SK-N-MC (cell line): ENCODE measurements around the gene WFIKKN1.

Experiments used
- EZH2 ChIP-seq: fragments of 200-600 bp; sonication (generic); IDR thresholded peaks from one replicate; pipeline ENCODE4 v1.6.1; 2017; ENCODE audit warnings: antibody characterized with exemption
- FOXP2 ChIP-seq: optimal IDR thresholded peaks from 2 replicates; pipeline ENCODE3; 2011; ENCODE audit warnings: mild to moderate bottlenecking, moderate library complexity; ENCODE audit not compliant: insufficient read depth; ENCODE audit errors: extremely low read length, control extremely low read depth
- POLR2AphosphoS5 ChIP-seq: IDR thresholded peaks from 2 replicates; pipeline ENCODE4 v1.6.1; 2012; ENCODE audit warnings: mild to moderate bottlenecking, low read depth, low read length, borderline replicate concordance

- TF ChIP-seq POLR2AphosphoS5 (no peak), EZH2 (no peak), FOXP2 (no peak)
These were observed 22.8 kb upstream of the WFIKKN1 start for GRCh38 chr16:608019-608418.
